ENCODE results near the gene USP5.

USP5 gene

GRCh38 chr12:6829536-6830220, 22.3 kb upstream of the USP5 start:
- no peak for TF ChIP-seq GATA3 (IDR thresholded peaks at IDR 0.05; ENCODE audit: low read depth, low read length)

- TF ChIP-seq GATA3 (IDR thresholded peaks at IDR 0.05; ENCODE audit: low read depth, low read length) (no peak), GATA2 (IDR thresholded peaks at IDR 0.05; ENCODE audit: low read depth, low read length) (no peak)
Measured at GRCh38 chr12:6830286-6830890, 21.6 kb upstream of the USP5 start.

DNA sequence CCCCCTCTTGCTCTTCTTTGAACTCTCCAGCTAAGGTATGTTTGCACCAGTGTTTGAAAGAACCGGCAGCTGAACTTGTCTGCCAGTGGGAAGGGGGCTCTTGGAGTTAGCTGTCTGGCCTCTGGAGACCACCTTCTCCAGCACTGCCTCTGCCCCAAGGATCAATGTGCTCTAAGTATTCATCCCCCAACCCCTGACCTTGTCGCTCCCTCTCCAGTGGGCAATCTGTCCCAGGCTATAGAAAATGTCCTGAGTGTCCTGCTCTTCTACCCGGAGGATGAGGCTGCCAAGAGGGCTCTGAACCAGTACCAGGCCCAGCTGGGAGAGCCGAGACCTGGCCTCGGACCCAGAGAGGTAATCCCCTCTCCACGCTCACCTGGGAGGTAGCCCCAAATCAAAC, 21.0 kb upstream of the USP5 start:
- no peak for TF ChIP-seq GATA3 (IDR thresholded peaks at IDR 0.05; ENCODE audit: low read depth, low read length)
- TF ChIP-seq GATA2 (IDR thresholded peaks at IDR 0.05; ENCODE audit: low read depth, low read length): no peak

DNA sequence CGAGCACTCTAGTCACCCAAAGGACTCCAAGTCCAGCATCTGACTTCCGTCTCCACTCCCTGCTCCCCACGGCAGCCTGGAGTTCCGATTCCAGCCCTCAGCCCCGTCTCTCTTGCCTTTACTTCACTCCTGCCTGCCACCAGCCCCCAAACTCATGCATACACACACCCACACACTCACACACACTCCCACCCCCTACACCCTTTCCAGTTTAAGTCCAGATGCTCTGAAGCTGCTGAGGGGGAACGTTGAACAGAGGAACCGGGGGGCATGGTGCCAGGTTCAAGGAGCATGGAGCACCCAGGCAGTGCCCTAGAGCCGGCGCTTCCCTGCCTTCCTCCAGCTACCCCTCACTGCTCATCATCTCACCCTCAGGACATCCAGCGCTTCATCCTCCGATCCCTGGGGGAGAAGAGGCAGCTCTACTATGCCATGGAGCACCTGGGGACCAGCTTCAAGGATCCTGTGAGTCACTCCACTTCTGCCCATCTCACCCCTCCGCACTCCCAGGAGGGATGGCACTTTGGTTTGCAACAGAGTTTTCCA, 20.4 kb upstream of the USP5 start:
- no peak for TF ChIP-seq GATA3 (IDR thresholded peaks at IDR 0.05; ENCODE audit: low read depth, low read length)
- no peak for TF ChIP-seq GATA2 (IDR thresholded peaks at IDR 0.05; ENCODE audit: low read depth, low read length)

GRCh38 chr12:6832125-6832524, 19.8 kb upstream of the USP5 start:
- TF ChIP-seq GATA3 (IDR thresholded peaks at IDR 0.05; ENCODE audit: low read depth, low read length) (no peak), GATA2 (IDR thresholded peaks at IDR 0.05; ENCODE audit: low read depth, low read length) (no peak)

DNA sequence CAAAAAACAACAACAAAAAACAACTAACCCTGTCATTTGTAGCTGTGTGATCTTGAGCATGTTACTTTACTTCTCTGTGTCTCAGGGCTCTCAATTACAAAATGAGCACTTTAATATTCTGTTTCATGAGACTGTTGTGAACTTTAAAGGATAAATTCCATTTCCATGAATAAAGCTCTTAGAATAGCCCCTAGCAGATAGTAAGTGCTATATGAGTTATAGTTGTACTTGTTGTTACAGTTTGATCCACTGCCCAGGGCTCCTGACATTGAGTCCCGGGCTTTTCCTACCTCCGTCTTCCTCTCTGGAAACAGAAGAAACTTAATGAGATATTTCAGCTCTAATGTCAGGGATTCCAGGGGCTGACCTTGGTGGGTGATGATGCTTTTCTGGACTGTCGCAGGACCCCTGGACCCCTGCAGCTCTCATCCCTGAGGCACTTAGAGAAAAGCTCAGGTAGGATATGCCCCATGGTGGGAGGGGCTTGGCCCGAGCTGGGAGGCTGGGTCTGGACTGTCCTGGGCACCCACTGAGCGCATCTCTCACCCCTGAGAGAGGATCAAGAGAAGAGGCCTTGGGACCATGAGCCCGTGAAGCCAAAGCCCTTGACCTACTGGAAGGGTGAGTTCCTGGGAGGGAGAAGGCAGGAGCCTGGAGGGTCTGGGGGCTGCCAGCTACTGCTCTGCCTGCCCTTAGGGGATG, 18.6 kb upstream of the USP5 start:
- no peak for TF ChIP-seq GATA2 (IDR thresholded peaks at IDR 0.05; ENCODE audit: low read depth, low read length)
- TF ChIP-seq GATA3 (IDR thresholded peaks at IDR 0.05; ENCODE audit: low read depth, low read length): no peak

DNA sequence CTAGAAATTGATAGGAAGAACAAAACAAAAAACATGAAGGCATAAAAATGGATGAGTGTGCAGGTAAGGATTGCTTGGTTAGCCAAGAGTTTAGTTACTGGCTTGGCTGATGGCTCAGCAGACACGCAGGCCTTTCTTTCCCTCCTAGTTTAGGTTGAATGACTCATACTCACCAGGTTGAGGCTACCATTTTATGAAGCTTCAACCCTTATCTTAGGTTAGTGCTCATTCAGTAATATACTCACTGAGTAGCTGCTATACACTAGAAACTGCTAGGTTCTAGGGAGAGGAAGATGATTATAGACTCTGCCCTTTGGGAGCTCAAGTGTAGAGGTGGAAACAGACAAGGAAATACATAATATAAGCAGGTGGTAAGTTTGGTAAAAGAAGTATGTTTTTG, 17.7 kb upstream of the USP5 start:
- TF ChIP-seq GATA3 (IDR thresholded peaks at IDR 0.05; ENCODE audit: low read depth, low read length): no peak
- TF ChIP-seq GATA2 (IDR thresholded peaks at IDR 0.05; ENCODE audit: low read depth, low read length): no peak

DNA sequence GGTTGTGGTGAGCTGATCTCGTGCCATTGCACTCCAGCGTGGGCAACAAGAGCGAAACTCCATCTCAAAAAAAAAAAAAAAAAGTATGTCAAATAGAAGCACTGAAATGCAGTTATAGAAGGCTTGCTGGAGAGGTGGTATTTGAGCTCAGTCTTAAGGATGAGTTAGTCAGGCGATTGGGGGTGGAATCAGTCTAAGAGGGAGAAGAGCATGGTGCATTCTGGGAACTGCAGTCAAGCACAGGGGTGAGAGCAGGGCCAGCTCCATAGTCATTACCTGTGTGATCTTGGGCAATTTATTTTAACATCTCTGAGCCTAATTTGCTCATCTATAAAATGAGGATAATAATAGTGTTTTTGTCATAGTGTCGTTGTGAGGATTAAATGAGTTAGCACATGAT, 17.1 kb upstream of the USP5 start:
- TF ChIP-seq GATA3 (IDR thresholded peaks at IDR 0.05; ENCODE audit: low read depth, low read length): no peak

GRCh38 chr12:6836851-6837250, 15.1 kb upstream of the USP5 start:
- no peak for TF ChIP-seq GATA2 (IDR thresholded peaks at IDR 0.05; ENCODE audit: low read depth, low read length)
- no peak for TF ChIP-seq GATA3 (IDR thresholded peaks at IDR 0.05; ENCODE audit: low read depth, low read length)

DNA sequence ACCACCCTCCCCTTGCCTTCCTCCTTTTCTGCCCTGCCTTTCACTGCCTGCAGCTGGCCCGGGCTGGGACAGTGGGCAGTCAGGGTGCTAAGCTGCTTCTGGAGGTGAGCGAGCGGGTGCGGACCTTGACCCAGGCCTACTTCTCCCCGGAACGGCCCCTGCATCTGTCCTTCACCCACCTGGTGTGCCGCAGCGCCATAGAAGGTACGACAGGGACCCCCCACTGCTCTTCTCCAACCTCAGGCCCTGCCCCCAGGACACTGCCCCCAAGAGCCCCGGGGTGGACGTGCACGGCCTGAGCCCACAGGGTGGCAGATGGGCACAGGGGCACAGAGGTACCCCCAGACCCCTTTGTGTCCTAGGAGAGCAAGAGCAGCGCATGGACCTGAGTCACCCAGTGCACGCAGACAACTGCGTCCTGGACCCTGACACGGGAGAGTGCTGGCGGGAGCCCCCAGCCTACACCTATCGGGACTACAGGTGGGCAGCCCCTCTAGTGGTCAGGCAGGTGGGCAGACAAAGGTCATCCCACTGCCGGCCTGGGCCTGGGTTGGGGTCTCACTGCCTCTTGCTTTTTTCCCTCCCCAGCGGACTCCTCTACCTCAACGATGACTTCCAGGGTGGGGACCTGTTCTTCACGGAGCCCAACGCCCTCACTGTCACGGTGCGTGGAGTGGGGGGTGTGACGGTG, 14.4 kb upstream of the USP5 start:
- TF ChIP-seq GATA3 (IDR thresholded peaks at IDR 0.05; ENCODE audit: low read depth, low read length): no peak
- no peak for TF ChIP-seq GATA2 (IDR thresholded peaks at IDR 0.05; ENCODE audit: low read depth, low read length)

DNA sequence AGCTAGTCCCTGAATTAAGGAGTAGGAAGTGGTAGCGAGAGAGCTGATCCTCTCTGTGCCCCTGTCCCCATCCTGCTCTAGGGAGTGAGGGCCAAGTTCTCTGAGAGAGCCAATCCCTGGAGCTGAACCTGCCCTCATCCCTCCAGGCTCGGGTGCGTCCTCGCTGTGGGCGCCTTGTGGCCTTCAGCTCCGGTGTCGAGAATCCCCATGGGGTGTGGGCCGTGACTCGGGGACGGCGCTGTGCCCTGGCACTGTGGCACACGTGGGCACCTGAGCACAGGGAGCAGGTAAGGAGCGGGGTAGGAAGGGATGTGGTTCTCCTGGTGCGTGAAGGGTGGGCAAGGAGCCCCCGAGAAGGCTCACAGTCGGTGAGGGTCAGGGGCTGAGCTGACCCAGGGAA, 13.1 kb upstream of the USP5 start:
- TF ChIP-seq GATA2 (IDR thresholded peaks at IDR 0.05; ENCODE audit: low read depth, low read length): no peak
- no peak for TF ChIP-seq GATA3 (IDR thresholded peaks at IDR 0.05; ENCODE audit: low read depth, low read length)

DNA sequence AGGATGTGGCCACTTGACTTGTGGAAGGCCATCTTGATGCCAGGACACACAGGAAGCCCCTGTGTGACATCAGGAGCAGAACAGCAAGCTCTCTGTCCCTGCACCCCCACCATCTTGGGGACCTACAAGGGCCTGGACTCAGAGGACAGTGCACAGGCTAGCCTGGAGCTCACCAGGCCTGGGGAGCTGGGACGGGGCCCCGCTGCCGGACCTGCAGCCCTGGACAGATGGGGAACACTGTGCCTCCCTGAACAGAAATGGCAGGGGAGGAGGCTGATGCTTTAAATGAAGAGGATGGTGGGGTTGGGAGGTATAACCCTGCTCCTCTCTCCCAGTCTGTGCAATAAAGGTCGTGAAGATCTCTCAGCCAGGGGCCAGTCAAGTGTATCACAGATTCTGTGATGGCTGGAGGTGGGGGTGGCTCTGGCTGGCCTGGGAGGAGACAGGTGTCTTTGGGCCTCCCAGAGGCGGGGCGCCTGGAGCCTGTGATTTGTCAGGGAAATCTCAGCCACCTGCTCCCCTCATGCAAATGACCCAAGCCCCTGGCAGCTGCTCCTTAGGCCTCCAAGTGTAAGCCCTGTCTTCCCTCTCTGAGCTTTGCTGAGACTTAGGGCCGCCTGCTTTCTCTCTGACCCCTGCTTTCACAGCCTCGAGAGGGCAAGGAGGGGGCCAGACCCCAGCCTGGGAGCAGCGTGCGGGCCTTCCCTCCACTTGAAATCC, 12.3 kb upstream of the USP5 start:
- TF ChIP-seq GATA3 (IDR thresholded peaks at IDR 0.05; ENCODE audit: low read depth, low read length) (no peak), GATA2 (IDR thresholded peaks at IDR 0.05; ENCODE audit: low read depth, low read length) (no peak)

DNA sequence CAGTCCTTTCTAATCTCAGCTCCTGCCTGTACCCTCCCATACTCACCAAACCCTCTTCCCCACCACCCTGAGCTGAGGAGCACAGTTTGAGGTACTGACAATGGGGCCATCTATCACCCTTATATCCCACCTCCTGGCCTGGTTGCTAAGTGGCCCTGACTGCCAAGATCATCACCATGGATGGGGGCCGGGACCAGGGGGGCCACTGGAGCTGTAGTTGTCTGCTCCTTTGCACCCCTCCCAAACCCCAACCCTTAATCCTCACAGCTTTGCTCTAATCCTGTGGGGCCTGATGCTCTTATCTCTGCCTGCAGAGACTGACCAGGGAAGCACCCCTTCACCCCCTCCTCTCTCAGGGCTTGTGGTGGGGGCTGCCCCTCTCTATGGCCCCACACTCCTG, 11.6 kb upstream of the USP5 start:
- no peak for TF ChIP-seq GATA3 (IDR thresholded peaks at IDR 0.05; ENCODE audit: low read depth, low read length)
- TF ChIP-seq GATA2 (IDR thresholded peaks at IDR 0.05; ENCODE audit: low read depth, low read length): no peak
